ENCODE results near the gene AK5.

AK5 gene, protein sequence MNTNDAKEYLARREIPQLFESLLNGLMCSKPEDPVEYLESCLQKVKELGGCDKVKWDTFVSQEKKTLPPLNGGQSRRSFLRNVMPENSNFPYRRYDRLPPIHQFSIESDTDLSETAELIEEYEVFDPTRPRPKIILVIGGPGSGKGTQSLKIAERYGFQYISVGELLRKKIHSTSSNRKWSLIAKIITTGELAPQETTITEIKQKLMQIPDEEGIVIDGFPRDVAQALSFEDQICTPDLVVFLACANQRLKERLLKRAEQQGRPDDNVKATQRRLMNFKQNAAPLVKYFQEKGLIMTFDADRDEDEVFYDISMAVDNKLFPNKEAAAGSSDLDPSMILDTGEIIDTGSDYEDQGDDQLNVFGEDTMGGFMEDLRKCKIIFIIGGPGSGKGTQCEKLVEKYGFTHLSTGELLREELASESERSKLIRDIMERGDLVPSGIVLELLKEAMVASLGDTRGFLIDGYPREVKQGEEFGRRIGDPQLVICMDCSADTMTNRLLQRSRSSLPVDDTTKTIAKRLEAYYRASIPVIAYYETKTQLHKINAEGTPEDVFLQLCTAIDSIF

DNA sequence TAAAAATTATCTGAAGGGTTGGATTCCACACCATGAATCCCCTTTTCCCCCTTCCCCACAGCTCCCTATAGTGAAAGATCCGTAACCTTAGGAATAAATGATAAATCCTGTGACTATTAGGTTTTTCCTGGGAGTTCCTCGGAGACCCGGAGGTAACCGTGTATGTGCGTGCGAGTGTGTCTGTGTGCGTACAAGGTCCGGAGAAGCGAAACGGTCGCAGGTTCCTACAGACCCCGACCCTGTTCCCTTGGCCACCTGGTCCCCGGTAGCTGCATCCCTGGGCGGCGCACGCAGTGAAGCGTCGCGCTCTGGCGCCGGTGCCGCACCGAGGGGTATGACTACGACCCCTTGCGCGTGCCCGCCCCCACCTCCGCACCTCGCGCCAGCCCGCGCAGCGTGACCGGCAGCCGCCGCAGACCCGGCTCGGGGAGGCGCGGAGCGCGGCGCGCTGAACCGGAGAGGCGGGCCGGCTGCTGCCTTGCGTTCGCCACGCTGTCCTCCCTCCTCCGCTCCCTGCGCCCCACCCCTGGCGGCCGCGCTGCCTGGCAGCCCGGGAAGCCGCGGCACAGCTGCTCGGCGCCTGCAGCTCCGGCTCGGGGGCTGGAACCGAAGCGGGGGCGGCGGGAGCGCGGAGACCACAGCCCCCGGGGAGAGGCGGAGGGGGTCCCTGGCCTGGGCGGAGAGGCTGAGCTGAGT lies at the start of gene AK5:
Gene AK5, plus strand, starts transcription at position 529 of the 696 bp plus-strand sequence. CDS start 295 bp downstream, outside the sequence.
- Histone ChIP-seq H3K4me3 (ENCODE audit: low read depth, low read length) (peak within 1 kb of the TSS; percentile 69), H3K27ac (no peak within 1 kb of the TSS), H3K36me3 (no peaks in the 10 kb centered on the region), H3K9me3 (ENCODE audit: severe bottlenecking) (no peaks in the 10 kb centered on the region), H3K27me3 (ENCODE audit: insufficient read depth, low read depth, severe bottlenecking) (peaks cover 10% of the 10 kb centered on the region)
- DNase-seq: peak; percentile 43
- TF ChIP-seq, protein P1, sequence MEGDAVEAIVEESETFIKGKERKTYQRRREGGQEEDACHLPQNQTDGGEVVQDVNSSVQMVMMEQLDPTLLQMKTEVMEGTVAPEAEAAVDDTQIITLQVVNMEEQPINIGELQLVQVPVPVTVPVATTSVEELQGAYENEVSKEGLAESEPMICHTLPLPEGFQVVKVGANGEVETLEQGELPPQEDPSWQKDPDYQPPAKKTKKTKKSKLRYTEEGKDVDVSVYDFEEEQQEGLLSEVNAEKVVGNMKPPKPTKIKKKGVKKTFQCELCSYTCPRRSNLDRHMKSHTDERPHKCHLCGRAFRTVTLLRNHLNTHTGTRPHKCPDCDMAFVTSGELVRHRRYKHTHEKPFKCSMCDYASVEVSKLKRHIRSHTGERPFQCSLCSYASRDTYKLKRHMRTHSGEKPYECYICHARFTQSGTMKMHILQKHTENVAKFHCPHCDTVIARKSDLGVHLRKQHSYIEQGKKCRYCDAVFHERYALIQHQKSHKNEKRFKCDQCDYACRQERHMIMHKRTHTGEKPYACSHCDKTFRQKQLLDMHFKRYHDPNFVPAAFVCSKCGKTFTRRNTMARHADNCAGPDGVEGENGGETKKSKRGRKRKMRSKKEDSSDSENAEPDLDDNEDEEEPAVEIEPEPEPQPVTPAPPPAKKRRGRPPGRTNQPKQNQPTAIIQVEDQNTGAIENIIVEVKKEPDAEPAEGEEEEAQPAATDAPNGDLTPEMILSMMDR (IDR thresholded peaks at IDR 0.05; ENCODE audit: low read depth, low read length): no peak

DNA sequence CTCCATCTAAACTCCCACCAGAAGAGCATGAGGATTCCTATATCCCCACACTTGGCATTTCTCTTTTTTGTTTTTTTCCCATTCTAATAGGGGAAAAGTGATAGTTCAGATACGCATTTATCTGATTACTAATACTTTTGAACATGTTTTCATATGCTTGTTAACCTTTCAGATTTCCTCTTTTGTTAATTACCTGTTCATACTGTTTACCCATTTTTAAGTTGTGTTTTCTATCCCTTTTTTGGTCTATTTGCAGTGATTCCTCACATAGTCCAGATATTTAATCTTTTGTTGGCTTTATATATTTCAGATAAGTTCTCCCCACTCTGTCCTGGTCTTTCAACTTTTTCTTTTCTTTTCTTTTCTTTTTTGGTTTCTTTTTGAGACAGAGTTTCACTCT lies 49.0 kb upstream of the AK5 start:
- no peaks in the 10 kb centered on the region for H3K9me3 ChIP-seq (ENCODE audit: severe bottlenecking)
- H3K36me3 ChIP-seq: no peaks in the 10 kb centered on the region
- no peak for DNase-seq
- H3K27ac ChIP-seq: no peak overlapping the region
- no peaks in the 10 kb centered on the region for H3K27me3 ChIP-seq (ENCODE audit: insufficient read depth, low read depth, severe bottlenecking)
- H3K4me3 ChIP-seq (ENCODE audit: low read depth, low read length): no peak overlapping the region
- TF ChIP-seq, protein P1 (IDR thresholded peaks at IDR 0.05; ENCODE audit: low read depth, low read length): no peak

DNA sequence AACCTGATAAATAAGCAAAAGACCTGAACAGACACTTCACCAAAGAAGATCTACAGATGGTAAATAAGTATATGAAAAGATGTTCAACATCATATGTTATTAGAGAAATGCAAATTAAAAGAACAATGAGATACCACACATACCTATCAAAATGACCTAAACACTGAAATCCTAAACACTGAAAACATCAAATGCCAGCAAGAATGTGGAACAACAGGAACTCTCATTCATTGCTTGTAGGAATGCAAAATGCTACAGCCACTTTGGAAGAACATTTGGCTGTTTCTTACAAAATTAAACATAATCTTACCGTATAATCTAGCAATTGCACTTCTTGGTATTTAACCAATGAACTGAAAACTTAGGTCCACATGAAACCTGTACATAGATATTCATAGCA lies 47.7 kb upstream of the AK5 start:
- no peak for DNase-seq
- H3K9me3 ChIP-seq (ENCODE audit: severe bottlenecking): no peaks in the 10 kb centered on the region
- H3K27me3 ChIP-seq (ENCODE audit: insufficient read depth, low read depth, severe bottlenecking): no peaks in the 10 kb centered on the region
- H3K4me3 ChIP-seq (ENCODE audit: low read depth, low read length): no peak overlapping the region
- H3K27ac ChIP-seq: no peak overlapping the region
- TF ChIP-seq, protein P1 (IDR thresholded peaks at IDR 0.05; ENCODE audit: low read depth, low read length): no peak
- no peaks in the 10 kb centered on the region for H3K36me3 ChIP-seq

DNA sequence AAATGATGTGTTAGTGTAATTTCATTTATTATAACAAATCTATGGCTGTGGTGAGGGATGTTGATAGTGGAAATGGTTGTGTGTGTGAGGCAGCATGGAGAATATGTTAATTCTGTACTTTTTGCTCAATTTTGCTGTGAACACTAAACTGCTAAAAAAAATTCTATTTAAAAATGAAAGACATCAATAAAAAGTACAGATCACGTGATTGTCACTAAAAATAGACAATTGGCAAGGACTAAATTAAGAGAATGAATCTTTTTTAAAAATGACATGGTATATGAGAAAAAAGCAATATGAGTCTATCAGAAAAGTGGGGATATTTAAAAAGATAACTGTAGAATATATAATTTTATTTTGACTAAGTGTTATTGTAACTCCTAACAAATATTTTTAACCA lies 46.9 kb upstream of the AK5 start:
- DNase-seq: no peak
- H3K27me3 ChIP-seq (ENCODE audit: insufficient read depth, low read depth, severe bottlenecking): no peaks in the 10 kb centered on the region
- no peak overlapping the region for H3K27ac ChIP-seq
- H3K4me3 ChIP-seq (ENCODE audit: low read depth, low read length): no peak overlapping the region
- TF ChIP-seq, protein P1 (IDR thresholded peaks at IDR 0.05; ENCODE audit: low read depth, low read length): no peak
- H3K36me3 ChIP-seq: no peaks in the 10 kb centered on the region
- H3K9me3 ChIP-seq (ENCODE audit: severe bottlenecking): no peaks in the 10 kb centered on the region

DNA sequence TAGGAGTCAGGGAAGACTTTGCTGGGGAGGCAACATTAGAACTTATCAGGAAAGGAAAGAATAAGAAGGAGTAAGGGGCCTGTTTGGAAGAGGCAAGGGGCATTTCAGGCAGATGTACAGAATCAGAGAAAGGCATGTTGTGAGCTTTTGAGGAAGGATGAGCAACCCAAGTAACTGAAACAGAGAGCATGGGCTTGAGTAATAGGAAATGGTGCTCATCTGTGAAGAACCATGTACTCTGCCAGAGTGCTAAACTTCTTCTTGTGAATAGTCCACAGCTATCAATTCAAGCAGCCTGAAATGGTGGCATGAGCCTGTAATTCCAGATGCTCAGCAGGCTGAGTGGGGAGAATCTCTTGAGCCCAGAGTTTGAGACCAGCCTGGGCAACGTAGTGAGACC lies 43.4 kb upstream of the AK5 start:
- Histone ChIP-seq H3K27ac (no peak overlapping the region), H3K36me3 (no peaks in the 10 kb centered on the region), H3K27me3 (ENCODE audit: insufficient read depth, low read depth, severe bottlenecking) (no peaks in the 10 kb centered on the region), H3K9me3 (ENCODE audit: severe bottlenecking) (no peaks in the 10 kb centered on the region), H3K4me3 (ENCODE audit: low read depth, low read length) (no peak overlapping the region)
- TF ChIP-seq, protein P1 (IDR thresholded peaks at IDR 0.05; ENCODE audit: low read depth, low read length): no peak
- DNase-seq: no peak
